Body of pancreas (tissue), 4 donors: ENCODE results near the gene BTBD3.

ENCODE experiments used
- POLR2A ChIP-seq, 3 donors: fragments of 450-650 bp; IDR thresholded peaks; one replicate each; pipeline ENCODE4 v1.6.1; 2016; ENCODE audit warnings: antibody characterized with exemption in 3 of 3, mild to moderate bottlenecking in 2 of 3
- TF ChIP-seq, protein P1 (sequence below), 7 experiments: fragments of 450-650 bp in 4 of 7; fragments of 200-600 bp in 3 of 7; sonication (generic) in 3 of 7; IDR thresholded peaks; one replicate each; pipeline ENCODE4 v1.5.1; 2016 to 2019; ENCODE audit warnings: antibody characterized with exemption in 7 of 7

GRCh38 chr20:11919581-11919980 is 1.9 kb downstream of the BTBD3 start:
- TF ChIP-seq POLR2A (IDR thresholded peaks at IDR 0.05): no peak
- TF ChIP-seq, protein P1, sequence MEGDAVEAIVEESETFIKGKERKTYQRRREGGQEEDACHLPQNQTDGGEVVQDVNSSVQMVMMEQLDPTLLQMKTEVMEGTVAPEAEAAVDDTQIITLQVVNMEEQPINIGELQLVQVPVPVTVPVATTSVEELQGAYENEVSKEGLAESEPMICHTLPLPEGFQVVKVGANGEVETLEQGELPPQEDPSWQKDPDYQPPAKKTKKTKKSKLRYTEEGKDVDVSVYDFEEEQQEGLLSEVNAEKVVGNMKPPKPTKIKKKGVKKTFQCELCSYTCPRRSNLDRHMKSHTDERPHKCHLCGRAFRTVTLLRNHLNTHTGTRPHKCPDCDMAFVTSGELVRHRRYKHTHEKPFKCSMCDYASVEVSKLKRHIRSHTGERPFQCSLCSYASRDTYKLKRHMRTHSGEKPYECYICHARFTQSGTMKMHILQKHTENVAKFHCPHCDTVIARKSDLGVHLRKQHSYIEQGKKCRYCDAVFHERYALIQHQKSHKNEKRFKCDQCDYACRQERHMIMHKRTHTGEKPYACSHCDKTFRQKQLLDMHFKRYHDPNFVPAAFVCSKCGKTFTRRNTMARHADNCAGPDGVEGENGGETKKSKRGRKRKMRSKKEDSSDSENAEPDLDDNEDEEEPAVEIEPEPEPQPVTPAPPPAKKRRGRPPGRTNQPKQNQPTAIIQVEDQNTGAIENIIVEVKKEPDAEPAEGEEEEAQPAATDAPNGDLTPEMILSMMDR (IDR thresholded peaks at IDR 0.05): no peak
